Cardiac fibroblast (primary cell): Measurements from ENCODE around the gene PXN.

ENCODE experiments used
- DNase-seq, 2 donors: peaks; one replicate each; pipeline versions ENCODE4 v3.0.0 to v3.0.0-alpha.2; 2010; ENCODE audit warnings: low read depth in 2 of 2
- H3K4me3 ChIP-seq, 2 donors: replicated peaks in 1 of 2; 1 replicate in 1 of 2; 2 replicates in 1 of 2; pipeline ENCODE4 v1.5.1; 2011; ENCODE audit warnings: low read depth in 2 of 2, low read length in 2 of 2, mild to moderate bottlenecking in 2 of 2, moderate library complexity in 1 of 2
- CTCF ChIP-seq: IDR thresholded peaks from one replicate; pipeline ENCODE4 v1.5.1; 2011; ENCODE audit warnings: low read depth, mild to moderate bottlenecking, low read length, inconsistent platforms

Gene PXN

GRCh38 chr12:120287491-120287890, 22.0 kb upstream of the PXN start:
- no peak for DNase-seq
- no peak for TF ChIP-seq CTCF
- no peak overlapping the region for H3K4me3 ChIP-seq

DNA sequence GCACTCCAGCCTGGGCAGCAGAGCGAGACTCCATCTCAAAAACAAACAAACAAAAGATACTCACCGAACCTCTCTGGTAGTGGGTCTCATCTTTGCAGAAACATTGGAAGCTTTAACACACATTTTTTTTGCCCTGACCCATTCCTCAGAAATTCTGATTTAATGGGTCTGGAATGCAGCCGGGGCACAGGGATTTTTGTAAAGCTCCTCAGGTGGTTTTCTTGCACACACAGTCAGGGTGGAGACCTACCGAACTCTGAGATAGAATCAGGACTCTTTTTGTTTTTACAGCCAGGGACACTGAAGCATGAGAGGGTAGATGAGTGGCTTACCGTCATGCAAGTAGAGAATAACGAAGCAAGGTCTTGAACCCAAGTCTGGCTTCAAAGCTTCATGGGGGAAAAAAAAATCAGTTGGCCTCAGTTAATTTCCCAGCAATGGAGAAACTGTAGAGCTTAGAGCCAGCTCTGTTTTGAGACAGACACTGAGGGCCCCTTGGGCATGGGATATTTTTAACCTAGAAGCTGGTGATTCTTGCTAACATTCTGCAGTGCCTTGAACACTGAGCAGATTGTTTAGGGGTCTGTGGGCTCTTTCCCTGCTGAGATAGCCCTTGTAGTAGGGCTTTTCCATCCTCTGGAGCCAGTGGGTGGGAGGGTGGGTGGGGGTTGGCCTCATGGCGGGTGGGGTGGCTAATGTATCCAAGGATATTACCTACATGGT, 21.4 kb upstream of the PXN start:
- no peak overlapping the region for H3K4me3 ChIP-seq
- DNase-seq = no peak
- no peak for TF ChIP-seq CTCF

DNA sequence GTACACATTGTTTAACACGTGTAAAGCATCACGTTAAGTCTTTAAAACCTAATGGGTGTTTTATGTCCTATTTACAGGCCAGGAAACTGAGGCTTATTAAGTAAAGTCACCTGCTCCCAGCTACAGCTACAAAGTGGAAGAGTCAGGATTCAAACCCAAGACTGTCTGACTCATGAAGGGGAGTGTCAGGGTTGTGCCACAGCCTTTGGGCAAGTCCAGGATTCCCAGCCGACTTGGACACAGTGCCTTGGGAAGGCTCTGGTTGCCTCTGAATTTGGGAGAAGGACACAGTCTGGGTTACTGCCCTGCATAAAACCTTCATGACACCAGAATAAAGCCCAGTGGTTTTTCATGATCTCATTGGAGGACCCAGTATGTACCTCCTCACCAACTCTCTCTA, 18.9 kb upstream of the PXN start:
- TF ChIP-seq CTCF = no peak
- H3K4me3 ChIP-seq = no peak overlapping the region
- DNase-seq = no peak

DNA sequence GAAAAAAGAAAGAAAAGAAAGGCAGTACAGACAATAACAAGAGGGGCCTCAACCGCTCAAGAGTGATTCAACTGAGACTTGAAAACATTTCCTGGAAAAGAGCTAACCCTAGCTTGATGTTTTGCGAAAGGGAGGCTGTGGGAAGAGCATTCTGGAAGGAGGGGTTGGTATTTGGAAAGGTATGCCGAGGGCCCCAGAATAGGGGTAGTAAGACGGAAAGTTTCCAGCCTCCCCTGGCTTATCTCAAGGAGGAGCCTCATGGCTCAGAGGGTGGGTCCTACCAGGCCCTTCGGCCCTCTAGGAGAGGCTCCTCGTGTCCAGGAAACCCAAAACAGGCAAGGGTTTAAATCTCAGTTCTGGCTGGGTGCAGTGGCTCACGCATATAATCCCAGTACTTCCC, 17.8 kb upstream of the PXN start:
- TF ChIP-seq CTCF = no peak
- peak in 1 of 2 donors; percentile 63 for DNase-seq
- no peak overlapping the region for H3K4me3 ChIP-seq

GRCh38 chr12:120278137-120279069, 12.9 kb upstream of the PXN start:
- no peak for TF ChIP-seq CTCF
- no peak overlapping the region for H3K4me3 ChIP-seq
- DNase-seq = no peak

GRCh38 chr12:120276734-120277133, 11.2 kb upstream of the PXN start:
- DNase-seq = peak; percentile 67 to 85
- TF ChIP-seq CTCF = no peak
- no peak overlapping the region for H3K4me3 ChIP-seq
